Measurements from ENCODE around the gene RBBP8. TPM values are rescaled to one million over a fixed set of nuclear protein-coding genes. Genes with fewer than 3 reads are reported as not detected.

RBBP8 gene
- total RNA-seq, 1 donor from 2014 or later: 6.7 TPM

GRCh38 chr18:22999212-22999611, 66.1 kb downstream of the RBBP8 start:
- H3K36me3 ChIP-seq: peaks cover 14% of the 10 kb centered on the region
- no peaks in the 10 kb centered on the region for H3K9me3 ChIP-seq (replicated peaks)
- intact Hi-C loops (cut with micrococcal nuclease): no loop called here

GRCh38 chr18:22999647-23000046, 66.5 kb downstream of the RBBP8 start:
- intact Hi-C loops (cut with micrococcal nuclease): no loop called here
- no peak for DNase-seq
- no peaks in the 10 kb centered on the region for H3K9me3 ChIP-seq (replicated peaks)
- no peaks in the 10 kb centered on the region for H3K27me3 ChIP-seq (ENCODE audit: low read depth)
- H3K4me1 ChIP-seq: no peaks in the 10 kb centered on the region
- no peak overlapping the region for H3K27ac ChIP-seq (replicated peaks)
- TF ChIP-seq CTCF (IDR thresholded peaks at IDR 0.05; ENCODE audit: borderline replicate concordance): no peak
- peaks cover 14% of the 10 kb centered on the region for H3K36me3 ChIP-seq
- H3K4me3 ChIP-seq: no peak overlapping the region

More at GRCh38 chr18:22999212-22999611, 66.1 kb downstream of the RBBP8 start:
- no peak for DNase-seq
- Histone ChIP-seq H3K4me1 (no peaks in the 10 kb centered on the region), H3K4me3 (no peak overlapping the region), H3K27me3 (ENCODE audit: low read depth) (no peaks in the 10 kb centered on the region), H3K27ac (replicated peaks) (no peak overlapping the region)
- no peak for TF ChIP-seq CTCF (IDR thresholded peaks at IDR 0.05; ENCODE audit: borderline replicate concordance)

GRCh38 chr18:23003289-23003688, 70.2 kb downstream of the RBBP8 start:
- TF ChIP-seq CTCF (IDR thresholded peaks at IDR 0.05; ENCODE audit: borderline replicate concordance): no peak
- intact Hi-C loops (cut with micrococcal nuclease): no loop called here

GRCh38 chr18:23012249-23012648, 79.1 kb downstream of the RBBP8 start:
- no peaks in the 10 kb centered on the region for H3K27me3 ChIP-seq (ENCODE audit: low read depth)
- no peak overlapping the region for H3K4me3 ChIP-seq
- H3K9me3 ChIP-seq (replicated peaks): no peaks in the 10 kb centered on the region
- no peak overlapping the region for H3K27ac ChIP-seq (replicated peaks)
- no peak for DNase-seq
- intact Hi-C loops (cut with micrococcal nuclease): no loop called here
- TF ChIP-seq CTCF (IDR thresholded peaks at IDR 0.05; ENCODE audit: borderline replicate concordance): no peak
- no peaks in the 10 kb centered on the region for H3K4me1 ChIP-seq
- H3K36me3 ChIP-seq: peaks cover 24% of the 10 kb centered on the region

More at GRCh38 chr18:23003289-23003688, 70.2 kb downstream of the RBBP8 start:
- Histone ChIP-seq H3K9me3 (replicated peaks) (no peaks in the 10 kb centered on the region), H3K4me1 (no peaks in the 10 kb centered on the region), H3K27me3 (ENCODE audit: low read depth) (no peaks in the 10 kb centered on the region), H3K36me3 (peaks cover 18% of the 10 kb centered on the region), H3K27ac (replicated peaks) (no peak overlapping the region), H3K4me3 (no peak overlapping the region)
- DNase-seq: no peak

- no peaks in the 10 kb centered on the region for H3K4me1 ChIP-seq
- TF ChIP-seq CTCF (IDR thresholded peaks at IDR 0.05; ENCODE audit: borderline replicate concordance): no peak
- no peak for DNase-seq
- no peak overlapping the region for H3K27ac ChIP-seq (replicated peaks)
- H3K27me3 ChIP-seq (ENCODE audit: low read depth): no peaks in the 10 kb centered on the region
- H3K9me3 ChIP-seq (replicated peaks): no peaks in the 10 kb centered on the region
- no peak overlapping the region for H3K4me3 ChIP-seq
- peaks cover 34% of the 10 kb centered on the region for H3K36me3 ChIP-seq
- intact Hi-C loops (cut with micrococcal nuclease): no loop called here
Observed at GRCh38 chr18:23020555-23021294, 87.6 kb downstream of the RBBP8 start.
